HCT116 (cell line): ENCODE measurements around the gene TOP3B.

ENCODE experiments used
- CEBPB ChIP-seq: IDR thresholded peaks from 2 replicates; pipeline ENCODE4 v1.6.1; 2012; ENCODE audit warnings: low read depth
- CTCF ChIP-seq, 3 experiments: fragments of 200-600 bp in 1 of 3; sonication (generic) in 1 of 3; IDR thresholded peaks in 2 of 3; conservative IDR thresholded peaks in 1 of 3; 2 replicates each; pipeline ENCODE4 v1.5.1; 2012 to 2017; ENCODE audit warnings: low read depth in 2 of 3, low read length in 2 of 3, antibody characterized with exemption in 1 of 3, borderline replicate concordance in 1 of 3, control low read depth in 1 of 3, mild to moderate bottlenecking in 1 of 3, mixed read lengths in 1 of 3, mixed run types in 1 of 3, moderate library complexity in 1 of 3; ENCODE audit not compliant: insufficient read depth in 1 of 3
- EZH2phosphoT487 ChIP-seq: fragments of 200-600 bp; IDR thresholded peaks from 2 replicates; pipeline ENCODE4 v1.6.1; 2018; ENCODE audit warnings: antibody characterized with exemption, borderline replicate concordance
- MAX ChIP-seq: IDR thresholded peaks from 2 replicates; pipeline ENCODE4 v1.6.1; 2012
- POLR2A ChIP-seq: IDR thresholded peaks from 2 replicates; pipeline ENCODE4 v1.7.0; 2011; ENCODE audit warnings: borderline replicate concordance; ENCODE audit not compliant: insufficient read depth, insufficient read length; ENCODE audit errors: extremely low read depth
- REST ChIP-seq: IDR thresholded peaks from 2 replicates; pipeline ENCODE4 v1.6.1; 2012; ENCODE audit warnings: low read depth
- SIN3A ChIP-seq: IDR thresholded peaks from 2 replicates; pipeline ENCODE4 v1.6.1; 2012; ENCODE audit warnings: low read depth
- SRF ChIP-seq: IDR thresholded peaks from 2 replicates; pipeline ENCODE4 v1.6.1; 2012; ENCODE audit warnings: low read depth
- ZFX ChIP-seq: fragments of 450-650 bp; IDR thresholded peaks from 2 replicates; pipeline ENCODE4 v1.6.1; 2017

GRCh38 chr22:22003233-22003632, 20.6 kb upstream of the TOP3B start:
- no peak for TF ChIP-seq REST
- TF ChIP-seq CTCF (IDR thresholded peaks at IDR 0.05 in 2 of 3, conservative IDR thresholded peaks at IDR 0.05 in 1 of 3; ENCODE audit: borderline replicate concordance in 1 of 3, insufficient read depth in 1 of 3, low read depth in 2 of 3, low read length in 2 of 3) = no peak
- TF ChIP-seq SIN3A = no peak
- no peak for TF ChIP-seq ZFX
- TF ChIP-seq EZH2phosphoT487 = no peak
- no peak for TF ChIP-seq CEBPB
- no peak for TF ChIP-seq POLR2A
- TF ChIP-seq MAX = no peak
- no peak for TF ChIP-seq SRF
